Activated CD8-positive, alpha-beta memory T cell treated with anti-CD3 and anti-CD28 coated beads, Interleukin-2, amount 50 U/mL, for 24 hours (primary cell): ENCODE results near the gene C1QC.

Source experiments
- DNase-seq: peaks from one replicate; pipeline ENCODE4 v3.0.0-alpha.2; 2020; ENCODE audit errors: extremely low read depth

The C1QC gene

GRCh38 chr1:22680726-22681125, 37.3 kb downstream of the C1QC start:
- DNase-seq: no peak

DNA sequence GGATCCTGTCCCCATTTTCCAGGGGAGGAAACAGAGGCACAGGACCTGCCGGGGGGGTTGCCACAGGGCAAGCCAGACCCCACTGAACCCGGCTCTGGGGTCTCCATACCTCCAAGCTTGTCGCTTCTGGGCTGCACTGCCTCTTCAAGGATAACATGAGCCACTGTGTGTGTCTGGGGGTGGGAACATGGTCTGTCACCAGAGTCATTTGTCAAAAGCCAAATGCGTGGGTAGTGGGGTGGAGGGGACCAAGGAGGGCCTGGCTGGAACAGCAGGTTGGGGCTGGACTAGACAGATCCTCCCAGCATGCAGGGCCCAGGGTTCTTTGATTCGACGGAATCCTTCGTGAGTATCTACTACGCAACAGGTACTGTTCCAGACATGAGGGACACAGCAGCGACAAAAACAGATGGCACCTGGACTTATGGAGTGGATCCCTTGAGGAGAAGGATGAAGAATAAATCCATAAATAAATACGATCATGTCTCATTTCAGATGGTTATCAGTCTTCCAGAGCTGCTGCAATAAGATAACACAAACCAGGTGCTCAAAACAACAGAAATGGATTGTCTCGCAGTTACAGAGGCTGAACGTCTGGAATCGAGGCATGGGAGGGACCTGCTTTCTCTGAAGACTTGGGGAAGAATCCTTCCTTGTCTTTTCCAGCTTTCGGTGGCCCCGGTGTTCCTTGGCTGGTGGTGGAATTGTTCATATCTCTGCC, 38.3 kb downstream of the C1QC start:
- no peak for DNase-seq

GRCh38 chr1:22683547-22683946, 40.1 kb downstream of the C1QC start:
- DNase-seq: no peak

DNA sequence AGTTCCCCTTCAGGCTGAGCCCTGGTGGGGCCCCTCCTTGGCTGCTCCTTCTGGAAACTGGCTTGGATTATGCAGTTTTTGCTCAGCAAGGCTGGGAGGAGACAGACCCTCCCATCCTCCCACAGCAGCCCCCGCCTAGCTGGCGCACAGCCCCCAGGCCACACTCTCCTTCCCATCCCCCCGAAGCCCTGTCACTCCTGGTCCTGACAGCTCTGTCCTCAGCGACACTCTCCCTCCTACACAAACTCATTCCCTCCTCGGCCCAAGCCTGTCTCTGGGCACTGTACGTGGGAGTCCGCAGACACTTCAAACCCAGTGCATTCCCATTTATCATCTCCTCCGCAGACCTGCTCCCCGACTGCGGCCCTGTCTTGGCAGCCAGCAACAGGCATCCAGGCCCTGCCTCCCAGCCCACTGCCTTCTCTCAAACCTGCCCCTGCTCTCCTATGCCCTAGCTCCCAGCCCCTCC, 42.2 kb downstream of the C1QC start:
- no peak for DNase-seq

DNA sequence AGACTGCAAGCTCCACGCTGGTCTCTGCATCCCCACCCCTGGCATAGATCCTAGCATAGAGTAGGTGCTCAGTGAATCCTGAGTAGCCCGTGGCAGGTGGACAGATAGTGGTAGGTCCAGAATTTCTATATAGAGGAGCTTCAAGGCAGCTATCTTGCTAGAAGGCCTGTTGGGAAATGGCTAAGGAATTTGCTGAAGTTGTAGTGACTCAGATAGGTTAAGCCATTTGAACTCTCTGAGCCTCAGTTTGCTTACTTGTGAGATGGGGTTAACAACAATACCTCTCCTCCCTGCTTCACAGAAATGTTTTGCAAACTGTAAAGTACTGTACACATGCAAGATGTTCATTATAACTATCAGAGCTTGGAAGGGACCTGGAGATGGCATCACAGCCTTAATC, 43.8 kb downstream of the C1QC start:
- no peak for DNase-seq

GRCh38 chr1:22688466-22688865, 45.0 kb downstream of the C1QC start:
- DNase-seq: no peak

GRCh38 chr1:22689505-22689904, 46.1 kb downstream of the C1QC start:
- no peak for DNase-seq

GRCh38 chr1:22691031-22691753, 47.8 kb downstream of the C1QC start:
- no peak for DNase-seq

- DNase-seq: no peak
Observed at GRCh38 chr1:22694172-22694571, 50.7 kb downstream of the C1QC start.

- no peak for DNase-seq
Observed at GRCh38 chr1:22696610-22697009, 53.2 kb downstream of the C1QC start.
